WTC11 (cell line): ENCODE measurements around the gene NRP2. TPM values are rescaled to one million over a fixed set of nuclear protein-coding genes. Genes with fewer than 3 reads are reported as not detected.

Experiments
- ATAC-seq: fragments of 200-7000 bp; cut with Tn5 transposase; 2 replicates; pipeline ENCODE4 v1.10.0; 2021; ENCODE audit warnings: mild to moderate bottlenecking, moderate library complexity
- CTCF ChIA-PET: fragments of 300-600 bp; sonication (Branson Sonifier 250); formaldehyde crosslinking; loops from one replicate; lab custom pipeline; 2021; ENCODE audit warnings: antibody characterized with exemption; lab: Charles Lee
- POLR2A ChIA-PET: fragments of 350-600 bp; sonication (Branson Sonifier 250); formaldehyde crosslinking; loops from one replicate; lab custom pipeline; 2021; ENCODE audit warnings: antibody characterized with exemption; lab: Charles Lee
- DNase-seq: peaks from one replicate; pipeline ENCODE4 v3.0.0; 2021; ENCODE audit warnings: low spot score
- H3K27ac Mint-ChIP-seq: 2 replicates; pipeline ENCODE4 v1.8.0; 2021; ENCODE audit warnings: mixed read lengths
- H3K27me3 Mint-ChIP-seq: 2 replicates; pipeline ENCODE4 v1.8.0; 2021; ENCODE audit warnings: low read depth, mild to moderate bottlenecking, moderate library complexity, mixed read lengths
- H3K36me3 Mint-ChIP-seq: 2 replicates; pipeline ENCODE4 v1.8.0; 2021; ENCODE audit warnings: mixed read lengths
- H3K4me1 Mint-ChIP-seq: 2 replicates; pipeline ENCODE4 v1.8.0; 2022; ENCODE audit warnings: mixed read lengths
- H3K4me3 Mint-ChIP-seq: 2 replicates; pipeline ENCODE4 v1.8.0; 2021; ENCODE audit warnings: mild to moderate bottlenecking, moderate library complexity, mixed read lengths
- H3K9me3 Mint-ChIP-seq: 2 replicates; pipeline ENCODE4 v1.8.0; 2021; ENCODE audit warnings: mixed read lengths
- CREM ChIP-seq: sonication (generic); formaldehyde crosslinking; IDR thresholded peaks from 2 replicates; pipeline ENCODE4 v1.8.1; 2022; ENCODE audit warnings: mild to moderate bottlenecking, missing genetic modification reagents, moderate library complexity
- E2F4 ChIP-seq: sonication (generic); formaldehyde crosslinking; IDR thresholded peaks from 2 replicates; pipeline ENCODE4 v1.8.1; 2022; ENCODE audit warnings: low read depth, mild to moderate bottlenecking, moderate library complexity, missing genetic modification reagents, borderline replicate concordance
- IRF1 ChIP-seq: sonication (generic); formaldehyde crosslinking; IDR thresholded peaks from 2 replicates; pipeline ENCODE4 v1.8.0; 2023; ENCODE audit warnings: missing genetic modification reagents
- KAT7 ChIP-seq: sonication (generic); formaldehyde crosslinking; IDR thresholded peaks from 2 replicates; pipeline ENCODE4 v1.8.1; 2023; ENCODE audit warnings: missing genetic modification reagents, mild to moderate bottlenecking, borderline replicate concordance
- NR2C2 ChIP-seq: sonication (generic); formaldehyde crosslinking; IDR thresholded peaks from 2 replicates; pipeline ENCODE4 v1.8.0; 2022; ENCODE audit warnings: mild to moderate bottlenecking, missing genetic modification reagents
- TCF7 ChIP-seq: sonication (generic); formaldehyde crosslinking; IDR thresholded peaks from 2 replicates; pipeline ENCODE4 v1.8.0; 2022; ENCODE audit warnings: mild to moderate bottlenecking, low read depth, missing genetic modification reagents, moderate library complexity
- ZNF263 ChIP-seq: sonication (generic); formaldehyde crosslinking; IDR thresholded peaks from 2 replicates; pipeline ENCODE4 v1.8.1; 2022; ENCODE audit warnings: low read depth, mild to moderate bottlenecking, moderate library complexity, missing genetic modification reagents
- ZNF423 ChIP-seq: fragments of 250-450 bp; sonication (Bioruptor Pico); IDR thresholded peaks from 2 replicates; pipeline ENCODE4 v2.1.2; 2022; ENCODE audit warnings: mild to moderate bottlenecking, moderate library complexity
- total RNA-seq: library from RNA; stranded (reverse); gene quantifications from 3 replicates; pipeline ENCODE4 v1.2.3, GENCODE V29; 2021
- TF ChIP-seq, protein P1 (sequence below): sonication (generic); formaldehyde crosslinking; IDR thresholded peaks from 2 replicates; pipeline ENCODE4 v1.8.1; 2023; ENCODE audit warnings: mild to moderate bottlenecking, missing genetic modification reagents
- TF ChIP-seq, protein P2 (sequence below): sonication (generic); formaldehyde crosslinking; conservative IDR thresholded peaks from 2 replicates; pipeline ENCODE4 v1.8.1; 2022; ENCODE audit warnings: mild to moderate bottlenecking, missing genetic modification reagents
- TF ChIP-seq, protein P3 (sequence below): fragments of 250-450 bp; sonication (Bioruptor Pico); IDR thresholded peaks from 2 replicates; pipeline ENCODE4 v1.8.0; 2021; ENCODE audit warnings: mild to moderate bottlenecking
- TF ChIP-seq, protein P4 (sequence below): sonication (generic); formaldehyde crosslinking; IDR thresholded peaks from 2 replicates; pipeline ENCODE4 v1.8.0; 2022; ENCODE audit warnings: mild to moderate bottlenecking, missing genetic modification reagents
- TF ChIP-seq, protein P5 (sequence below): fragments of 250-450 bp; sonication (Bioruptor Pico); IDR thresholded peaks from 2 replicates; pipeline ENCODE4 v1.9.0; 2021; ENCODE audit warnings: mild to moderate bottlenecking
- TF ChIP-seq, protein P6 (sequence below): fragments of 250-450 bp; sonication (Bioruptor Pico); IDR thresholded peaks from 2 replicates; pipeline ENCODE4 v2.1.2; 2022; ENCODE audit warnings: mild to moderate bottlenecking, moderate library complexity

NRP2 gene
- total RNA-seq, 1 experiment from 2014 or later = 41.0 TPM

GRCh38 chr2:205681401-205682238 is 681 bp upstream of the NRP2 start:
- no peaks in the 10 kb centered on the region for H3K9me3 Mint-ChIP-seq
- H3K27me3 Mint-ChIP-seq = peaks cover 51% of the 10 kb centered on the region
- peak overlapping the region; percentile 84 for H3K4me3 Mint-ChIP-seq
- ATAC-seq (no peak), DNase-seq (no peak)
- TF ChIP-seq NR2C2 (CRISPR knock-in tag) (no peak), ZNF423 (peak; percentile 70), TCF7 (CRISPR knock-in tag) (no peak; the same call in 1 of the 2 replicates)
- TF ChIP-seq, protein P1, sequence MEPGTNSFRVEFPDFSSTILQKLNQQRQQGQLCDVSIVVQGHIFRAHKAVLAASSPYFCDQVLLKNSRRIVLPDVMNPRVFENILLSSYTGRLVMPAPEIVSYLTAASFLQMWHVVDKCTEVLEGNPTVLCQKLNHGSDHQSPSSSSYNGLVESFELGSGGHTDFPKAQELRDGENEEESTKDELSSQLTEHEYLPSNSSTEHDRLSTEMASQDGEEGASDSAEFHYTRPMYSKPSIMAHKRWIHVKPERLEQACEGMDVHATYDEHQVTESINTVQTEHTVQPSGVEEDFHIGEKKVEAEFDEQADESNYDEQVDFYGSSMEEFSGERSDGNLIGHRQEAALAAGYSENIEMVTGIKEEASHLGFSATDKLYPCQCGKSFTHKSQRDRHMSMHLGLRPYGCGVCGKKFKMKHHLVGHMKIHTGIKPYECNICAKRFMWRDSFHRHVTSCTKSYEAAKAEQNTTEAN (CRISPR knock-in tag) = 0 out of 2 replicates have a peak, but pooled peaks have one; percentile 6
- ChIA-PET CTCF (interaction anchor here (0.5 to 5.1 kb wide), 14 partner anchors 12 to 800 kb away, joined by 3 to 41 read pairs (median 3); no protein-coding TSS in a partner anchor), POLR2A (interaction anchor here (1.0 to 1.7 kb wide), 3 partner anchors 10 to 244 kb away, joined by 3 to 11 read pairs (median 3); no protein-coding TSS in a partner anchor)
- H3K4me1 Mint-ChIP-seq = peaks cover 61% of the 10 kb centered on the region
- H3K36me3 Mint-ChIP-seq = no peaks in the 10 kb centered on the region
- peak overlapping the region; percentile 89 for H3K27ac Mint-ChIP-seq

DNA sequence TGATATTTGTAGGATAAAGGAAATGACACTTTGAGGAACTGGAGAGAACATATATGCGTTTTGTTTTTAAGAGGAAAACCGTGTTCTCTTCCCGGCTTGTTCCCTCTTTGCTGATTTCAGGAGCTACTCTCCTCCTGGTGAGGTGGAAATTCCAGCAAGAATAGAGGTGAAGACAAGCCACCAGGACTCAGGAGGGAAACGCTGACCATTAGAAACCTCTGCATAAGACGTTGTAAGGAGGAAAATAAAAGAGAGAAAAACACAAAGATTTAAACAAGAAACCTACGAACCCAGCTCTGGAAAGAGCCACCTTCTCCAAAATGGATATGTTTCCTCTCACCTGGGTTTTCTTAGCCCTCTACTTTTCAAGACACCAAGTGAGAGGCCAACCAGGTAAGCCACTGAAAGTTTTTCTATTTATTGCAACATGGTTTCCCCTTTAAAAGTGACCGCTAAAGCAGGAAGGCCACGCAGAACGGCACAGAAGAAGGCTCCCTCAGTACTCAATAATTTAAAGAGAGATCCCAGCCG is 735 bp downstream of the NRP2 start:
- H3K4me1 Mint-ChIP-seq = peaks cover 68% of the 10 kb centered on the region
- no peaks in the 10 kb centered on the region for H3K36me3 Mint-ChIP-seq
- peak overlapping the region; percentile 78 for H3K4me3 Mint-ChIP-seq
- no peaks in the 10 kb centered on the region for H3K9me3 Mint-ChIP-seq
- ATAC-seq (no peak), DNase-seq (no peak)
- CTCF ChIA-PET = interaction anchor here (0.6 to 5.1 kb wide), 6 partner anchors 13 to 1570 kb away, joined by 3 to 41 read pairs (median 4); no protein-coding TSS in a partner anchor
- TF ChIP-seq, protein P2, sequence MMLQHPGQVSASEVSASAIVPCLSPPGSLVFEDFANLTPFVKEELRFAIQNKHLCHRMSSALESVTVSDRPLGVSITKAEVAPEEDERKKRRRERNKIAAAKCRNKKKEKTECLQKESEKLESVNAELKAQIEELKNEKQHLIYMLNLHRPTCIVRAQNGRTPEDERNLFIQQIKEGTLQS (CRISPR knock-in tag) = no peak
- TF ChIP-seq, protein P3, sequence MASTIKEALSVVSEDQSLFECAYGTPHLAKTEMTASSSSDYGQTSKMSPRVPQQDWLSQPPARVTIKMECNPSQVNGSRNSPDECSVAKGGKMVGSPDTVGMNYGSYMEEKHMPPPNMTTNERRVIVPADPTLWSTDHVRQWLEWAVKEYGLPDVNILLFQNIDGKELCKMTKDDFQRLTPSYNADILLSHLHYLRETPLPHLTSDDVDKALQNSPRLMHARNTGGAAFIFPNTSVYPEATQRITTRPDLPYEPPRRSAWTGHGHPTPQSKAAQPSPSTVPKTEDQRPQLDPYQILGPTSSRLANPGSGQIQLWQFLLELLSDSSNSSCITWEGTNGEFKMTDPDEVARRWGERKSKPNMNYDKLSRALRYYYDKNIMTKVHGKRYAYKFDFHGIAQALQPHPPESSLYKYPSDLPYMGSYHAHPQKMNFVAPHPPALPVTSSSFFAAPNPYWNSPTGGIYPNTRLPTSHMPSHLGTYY (CRISPR knock-in tag) = no peak
- TF ChIP-seq, protein P4, sequence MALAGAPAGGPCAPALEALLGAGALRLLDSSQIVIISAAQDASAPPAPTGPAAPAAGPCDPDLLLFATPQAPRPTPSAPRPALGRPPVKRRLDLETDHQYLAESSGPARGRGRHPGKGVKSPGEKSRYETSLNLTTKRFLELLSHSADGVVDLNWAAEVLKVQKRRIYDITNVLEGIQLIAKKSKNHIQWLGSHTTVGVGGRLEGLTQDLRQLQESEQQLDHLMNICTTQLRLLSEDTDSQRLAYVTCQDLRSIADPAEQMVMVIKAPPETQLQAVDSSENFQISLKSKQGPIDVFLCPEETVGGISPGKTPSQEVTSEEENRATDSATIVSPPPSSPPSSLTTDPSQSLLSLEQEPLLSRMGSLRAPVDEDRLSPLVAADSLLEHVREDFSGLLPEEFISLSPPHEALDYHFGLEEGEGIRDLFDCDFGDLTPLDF (CRISPR knock-in tag) = no peak
- no peak for TF ChIP-seq E2F4 (CRISPR knock-in tag)
- TF ChIP-seq, protein P5, sequence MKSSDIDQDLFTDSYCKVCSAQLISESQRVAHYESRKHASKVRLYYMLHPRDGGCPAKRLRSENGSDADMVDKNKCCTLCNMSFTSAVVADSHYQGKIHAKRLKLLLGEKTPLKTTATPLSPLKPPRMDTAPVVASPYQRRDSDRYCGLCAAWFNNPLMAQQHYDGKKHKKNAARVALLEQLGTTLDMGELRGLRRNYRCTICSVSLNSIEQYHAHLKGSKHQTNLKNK (CRISPR knock-in tag) = no peak
- TF ChIP-seq ZNF263 (CRISPR knock-in tag) = no peak
- TF ChIP-seq KAT7 = no peak
- no peak for TF ChIP-seq IRF1 (CRISPR knock-in tag)
- TF ChIP-seq CREM = no peak
- TF ChIP-seq, protein P6, sequence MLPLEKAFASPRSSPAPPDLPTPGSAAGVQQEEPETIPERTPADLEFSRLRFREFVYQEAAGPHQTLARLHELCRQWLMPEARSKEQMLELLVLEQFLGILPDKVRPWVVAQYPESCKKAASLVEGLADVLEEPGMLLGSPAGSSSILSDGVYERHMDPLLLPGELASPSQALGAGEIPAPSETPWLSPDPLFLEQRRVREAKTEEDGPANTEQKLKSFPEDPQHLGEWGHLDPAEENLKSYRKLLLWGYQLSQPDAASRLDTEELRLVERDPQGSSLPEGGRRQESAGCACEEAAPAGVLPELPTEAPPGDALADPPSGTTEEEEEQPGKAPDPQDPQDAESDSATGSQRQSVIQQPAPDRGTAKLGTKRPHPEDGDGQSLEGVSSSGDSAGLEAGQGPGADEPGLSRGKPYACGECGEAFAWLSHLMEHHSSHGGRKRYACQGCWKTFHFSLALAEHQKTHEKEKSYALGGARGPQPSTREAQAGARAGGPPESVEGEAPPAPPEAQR = no peak
- H3K27ac Mint-ChIP-seq = no peak overlapping the region
- POLR2A ChIA-PET = interaction anchor here (1.0 to 1.7 kb wide), 3 partner anchors 12 to 243 kb away, joined by 3 to 11 read pairs (median 5); no protein-coding TSS in a partner anchor
- peaks cover 60% of the 10 kb centered on the region for H3K27me3 Mint-ChIP-seq
